Activated T-cell treated with anti-CD3 and anti-CD28 coated beads for 24 hours (primary cell): ENCODE results near the gene LCN10.

ENCODE experiments used
- DNase-seq: peaks from one replicate; pipeline ENCODE4 v3.0.0-alpha.2; 2020; ENCODE audit warnings: low read depth

The LCN10 gene

GRCh38 chr9:136738960-136739359, 3.8 kb downstream of the LCN10 start:
- DNase-seq, result no peak

GRCh38 chr9:136735812-136736480, 6.8 kb downstream of the LCN10 start:
- DNase-seq, result no peak

GRCh38 chr9:136734837-136735496, 7.8 kb downstream of the LCN10 start:
- no peak for DNase-seq

- DNase-seq, result no peak
These were observed 9.1 kb downstream of the LCN10 start for GRCh38 chr9:136733611-136734010.

- DNase-seq, result no peak
These were observed 10.1 kb downstream of the LCN10 start for GRCh38 chr9:136732444-136733178.

GRCh38 chr9:136729926-136730325, 12.8 kb downstream of the LCN10 start:
- no peak for DNase-seq

- DNase-seq, result no peak
These were observed 13.6 kb downstream of the LCN10 start for GRCh38 chr9:136729144-136729543.

GRCh38 chr9:136728548-136729123, 14.1 kb downstream of the LCN10 start:
- no peak for DNase-seq

- DNase-seq, result peak; percentile 88
These were observed 14.6 kb downstream of the LCN10 start for GRCh38 chr9:136728080-136728547.

GRCh38 chr9:136726631-136727191, 16.0 kb downstream of the LCN10 start:
- peak; percentile 35 for DNase-seq

GRCh38 chr9:136726118-136726517, 16.6 kb downstream of the LCN10 start:
- DNase-seq, result no peak

GRCh38 chr9:136725612-136726011, 17.1 kb downstream of the LCN10 start:
- no peak for DNase-seq

- DNase-seq, result no peak
These were observed 18.0 kb downstream of the LCN10 start for GRCh38 chr9:136724772-136725171.

- DNase-seq, result no peak
These were observed 18.8 kb downstream of the LCN10 start for GRCh38 chr9:136723989-136724388.

GRCh38 chr9:136723362-136723976, 19.3 kb downstream of the LCN10 start:
- no peak for DNase-seq

- DNase-seq, result no peak
These were observed 19.8 kb downstream of the LCN10 start for GRCh38 chr9:136722969-136723356.

- no peak for DNase-seq
These were observed 20.4 kb downstream of the LCN10 start for GRCh38 chr9:136722093-136722968.

GRCh38 chr9:136721339-136722092, 21.2 kb downstream of the LCN10 start:
- DNase-seq, result no peak

GRCh38 chr9:136720898-136721338, 21.8 kb downstream of the LCN10 start:
- no peak for DNase-seq
